ENCODE results near the gene PPP2CA.

DNA sequence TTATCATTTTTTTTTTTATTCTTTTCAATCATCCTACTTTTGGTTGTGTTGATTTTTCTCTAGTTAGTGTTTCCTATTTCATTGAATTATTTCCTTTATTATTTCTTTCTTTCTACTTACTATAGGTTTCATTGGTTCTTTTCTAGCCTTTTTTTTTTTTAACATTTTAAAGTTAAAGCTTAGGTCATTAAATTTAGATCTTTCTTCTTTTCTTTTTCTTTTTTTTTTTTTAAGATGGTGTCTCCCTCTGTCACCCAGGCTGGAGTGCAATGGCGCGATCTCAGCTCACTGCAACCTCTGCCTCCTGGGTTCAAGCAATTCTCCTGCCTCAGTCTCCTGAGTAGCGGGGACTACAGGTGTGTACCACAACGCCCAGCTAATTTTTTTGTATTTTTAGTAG lies 43.0 kb upstream of the PPP2CA start:
- TF ChIP-seq, protein P1, sequence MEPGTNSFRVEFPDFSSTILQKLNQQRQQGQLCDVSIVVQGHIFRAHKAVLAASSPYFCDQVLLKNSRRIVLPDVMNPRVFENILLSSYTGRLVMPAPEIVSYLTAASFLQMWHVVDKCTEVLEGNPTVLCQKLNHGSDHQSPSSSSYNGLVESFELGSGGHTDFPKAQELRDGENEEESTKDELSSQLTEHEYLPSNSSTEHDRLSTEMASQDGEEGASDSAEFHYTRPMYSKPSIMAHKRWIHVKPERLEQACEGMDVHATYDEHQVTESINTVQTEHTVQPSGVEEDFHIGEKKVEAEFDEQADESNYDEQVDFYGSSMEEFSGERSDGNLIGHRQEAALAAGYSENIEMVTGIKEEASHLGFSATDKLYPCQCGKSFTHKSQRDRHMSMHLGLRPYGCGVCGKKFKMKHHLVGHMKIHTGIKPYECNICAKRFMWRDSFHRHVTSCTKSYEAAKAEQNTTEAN (CRISPR knock-in tag; IDR thresholded peaks at IDR 0.05): no peak
- TF ChIP-seq, protein P2, sequence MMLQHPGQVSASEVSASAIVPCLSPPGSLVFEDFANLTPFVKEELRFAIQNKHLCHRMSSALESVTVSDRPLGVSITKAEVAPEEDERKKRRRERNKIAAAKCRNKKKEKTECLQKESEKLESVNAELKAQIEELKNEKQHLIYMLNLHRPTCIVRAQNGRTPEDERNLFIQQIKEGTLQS (CRISPR knock-in tag; conservative IDR thresholded peaks at IDR 0.05): no peak
- TF ChIP-seq ZNF219 (CRISPR knock-in tag; IDR thresholded peaks at IDR 0.05; ENCODE audit: borderline replicate concordance): no peak
- TF ChIP-seq, protein P3, sequence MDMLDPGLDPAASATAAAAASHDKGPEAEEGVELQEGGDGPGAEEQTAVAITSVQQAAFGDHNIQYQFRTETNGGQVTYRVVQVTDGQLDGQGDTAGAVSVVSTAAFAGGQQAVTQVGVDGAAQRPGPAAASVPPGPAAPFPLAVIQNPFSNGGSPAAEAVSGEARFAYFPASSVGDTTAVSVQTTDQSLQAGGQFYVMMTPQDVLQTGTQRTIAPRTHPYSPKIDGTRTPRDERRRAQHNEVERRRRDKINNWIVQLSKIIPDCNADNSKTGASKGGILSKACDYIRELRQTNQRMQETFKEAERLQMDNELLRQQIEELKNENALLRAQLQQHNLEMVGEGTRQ (CRISPR knock-in tag; IDR thresholded peaks at IDR 0.05): no peak
- TF ChIP-seq IRF2 (CRISPR knock-in tag; IDR thresholded peaks at IDR 0.05; ENCODE audit: borderline replicate concordance, low read depth): no peak
- TF ChIP-seq, protein P4, sequence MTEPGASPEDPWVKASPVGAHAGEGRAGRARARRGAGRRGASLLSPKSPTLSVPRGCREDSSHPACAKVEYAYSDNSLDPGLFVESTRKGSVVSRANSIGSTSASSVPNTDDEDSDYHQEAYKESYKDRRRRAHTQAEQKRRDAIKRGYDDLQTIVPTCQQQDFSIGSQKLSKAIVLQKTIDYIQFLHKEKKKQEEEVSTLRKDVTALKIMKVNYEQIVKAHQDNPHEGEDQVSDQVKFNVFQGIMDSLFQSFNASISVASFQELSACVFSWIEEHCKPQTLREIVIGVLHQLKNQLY (CRISPR knock-in tag; IDR thresholded peaks at IDR 0.05): no peak
- TF ChIP-seq, protein P5, sequence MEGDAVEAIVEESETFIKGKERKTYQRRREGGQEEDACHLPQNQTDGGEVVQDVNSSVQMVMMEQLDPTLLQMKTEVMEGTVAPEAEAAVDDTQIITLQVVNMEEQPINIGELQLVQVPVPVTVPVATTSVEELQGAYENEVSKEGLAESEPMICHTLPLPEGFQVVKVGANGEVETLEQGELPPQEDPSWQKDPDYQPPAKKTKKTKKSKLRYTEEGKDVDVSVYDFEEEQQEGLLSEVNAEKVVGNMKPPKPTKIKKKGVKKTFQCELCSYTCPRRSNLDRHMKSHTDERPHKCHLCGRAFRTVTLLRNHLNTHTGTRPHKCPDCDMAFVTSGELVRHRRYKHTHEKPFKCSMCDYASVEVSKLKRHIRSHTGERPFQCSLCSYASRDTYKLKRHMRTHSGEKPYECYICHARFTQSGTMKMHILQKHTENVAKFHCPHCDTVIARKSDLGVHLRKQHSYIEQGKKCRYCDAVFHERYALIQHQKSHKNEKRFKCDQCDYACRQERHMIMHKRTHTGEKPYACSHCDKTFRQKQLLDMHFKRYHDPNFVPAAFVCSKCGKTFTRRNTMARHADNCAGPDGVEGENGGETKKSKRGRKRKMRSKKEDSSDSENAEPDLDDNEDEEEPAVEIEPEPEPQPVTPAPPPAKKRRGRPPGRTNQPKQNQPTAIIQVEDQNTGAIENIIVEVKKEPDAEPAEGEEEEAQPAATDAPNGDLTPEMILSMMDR (IDR thresholded peaks at IDR 0.05): no peak
- TF ChIP-seq, protein P6, sequence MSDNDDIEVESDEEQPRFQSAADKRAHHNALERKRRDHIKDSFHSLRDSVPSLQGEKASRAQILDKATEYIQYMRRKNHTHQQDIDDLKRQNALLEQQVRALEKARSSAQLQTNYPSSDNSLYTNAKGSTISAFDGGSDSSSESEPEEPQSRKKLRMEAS (CRISPR knock-in tag; IDR thresholded peaks at IDR 0.05): no peak
- TF ChIP-seq SMAD4 (CRISPR knock-in tag; IDR thresholded peaks at IDR 0.05): no peak
- no peak for TF ChIP-seq TCF7 (CRISPR knock-in tag; IDR thresholded peaks at IDR 0.05; ENCODE audit: low read depth)
- TF ChIP-seq NR1H2 (CRISPR knock-in tag; IDR thresholded peaks at IDR 0.05): no peak

Measured in WTC11 (cell line).